ENCODE measurements around the gene CNTROB.
A peak's percentile ranks its signal among the peaks of the same experiment; 100 is the strongest.

The CNTROB gene

DNA sequence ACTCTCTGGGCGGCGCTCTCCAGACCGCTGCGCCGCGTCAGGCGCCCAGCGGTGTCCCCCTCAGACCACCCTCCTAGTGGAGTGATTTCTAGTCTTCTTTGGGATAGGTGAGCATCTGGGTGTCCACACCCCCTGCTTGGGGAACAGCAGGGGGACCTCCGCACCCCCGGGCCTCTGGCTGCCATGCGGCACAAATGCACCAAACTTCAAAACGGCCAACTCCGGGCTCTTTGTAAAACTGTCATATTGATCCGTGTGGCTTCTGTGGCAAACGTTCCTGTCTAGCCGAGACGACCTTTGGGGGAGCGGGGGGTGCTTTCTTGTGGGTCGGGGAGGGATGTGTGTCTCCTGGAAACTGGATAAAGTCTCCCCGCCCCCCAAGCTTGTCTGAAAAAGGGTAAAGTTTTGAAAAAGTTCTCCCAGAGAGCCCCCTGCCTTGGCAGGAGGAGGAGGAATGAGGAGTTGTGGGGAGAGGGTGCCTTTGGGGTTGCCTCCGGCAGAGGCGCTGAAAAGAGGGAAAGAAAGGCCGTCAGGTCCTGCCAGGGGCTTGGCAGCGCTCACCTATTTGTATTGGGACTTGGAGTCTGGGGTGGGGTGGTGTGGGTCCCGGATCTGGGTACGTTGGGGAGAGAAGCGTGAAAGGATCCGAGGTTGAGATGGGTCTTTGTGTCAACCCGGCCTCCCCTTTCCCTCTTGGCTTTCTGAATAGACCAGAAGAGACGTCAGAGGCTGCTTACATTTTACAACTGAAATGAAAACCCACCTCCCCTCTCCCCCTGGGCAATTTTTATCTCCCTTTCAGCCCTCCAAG lies 45.6 kb upstream of the CNTROB start (continued):
- TF ChIP-seq ZSCAN23 (tag by site-specific recombination; IDR thresholded peaks at IDR 0.05) (no peak), ZFP3 (tag by site-specific recombination; IDR thresholded peaks at IDR 0.05; ENCODE audit: low read depth) (no peak), KLF1 (tag by site-specific recombination; IDR thresholded peaks at IDR 0.05) (no peak), ZNF221 (tag by site-specific recombination; IDR thresholded peaks at IDR 0.05; ENCODE audit: borderline replicate concordance) (no peak), ZNF112 (tag by site-specific recombination; IDR thresholded peaks at IDR 0.05) (no peak), EGR2 (tag by site-specific recombination; IDR thresholded peaks at IDR 0.05; ENCODE audit: low read depth) (no peak), ZFP37 (tag by site-specific recombination; IDR thresholded peaks at IDR 0.05) (no peak), SCRT2 (tag by site-specific recombination; IDR thresholded peaks at IDR 0.05) (no peak), HOXA7 (CRISPR knock-in tag; IDR thresholded peaks at IDR 0.05; ENCODE audit: borderline replicate concordance) (no peak), ZNF501 (tag by site-specific recombination; IDR thresholded peaks at IDR 0.05) (no peak), ZNF169 (tag by site-specific recombination; IDR thresholded peaks at IDR 0.05) (no peak), SP3 (tag by site-specific recombination; IDR thresholded peaks at IDR 0.05) (peak; percentile 2; the same call in 1 of the 2 replicates), ZNF138 (tag by site-specific recombination; IDR thresholded peaks at IDR 0.05; ENCODE audit: borderline replicate concordance) (no peak), ZNF560 (tag by site-specific recombination; IDR thresholded peaks at IDR 0.05; ENCODE audit: borderline replicate concordance) (no peak), ZNF423 (tag by site-specific recombination; IDR thresholded peaks at IDR 0.05) (peak; percentile 97), GLIS1 (tag by site-specific recombination; IDR thresholded peaks at IDR 0.05) (peak; percentile 80)
- TF ChIP-seq, protein P1, sequence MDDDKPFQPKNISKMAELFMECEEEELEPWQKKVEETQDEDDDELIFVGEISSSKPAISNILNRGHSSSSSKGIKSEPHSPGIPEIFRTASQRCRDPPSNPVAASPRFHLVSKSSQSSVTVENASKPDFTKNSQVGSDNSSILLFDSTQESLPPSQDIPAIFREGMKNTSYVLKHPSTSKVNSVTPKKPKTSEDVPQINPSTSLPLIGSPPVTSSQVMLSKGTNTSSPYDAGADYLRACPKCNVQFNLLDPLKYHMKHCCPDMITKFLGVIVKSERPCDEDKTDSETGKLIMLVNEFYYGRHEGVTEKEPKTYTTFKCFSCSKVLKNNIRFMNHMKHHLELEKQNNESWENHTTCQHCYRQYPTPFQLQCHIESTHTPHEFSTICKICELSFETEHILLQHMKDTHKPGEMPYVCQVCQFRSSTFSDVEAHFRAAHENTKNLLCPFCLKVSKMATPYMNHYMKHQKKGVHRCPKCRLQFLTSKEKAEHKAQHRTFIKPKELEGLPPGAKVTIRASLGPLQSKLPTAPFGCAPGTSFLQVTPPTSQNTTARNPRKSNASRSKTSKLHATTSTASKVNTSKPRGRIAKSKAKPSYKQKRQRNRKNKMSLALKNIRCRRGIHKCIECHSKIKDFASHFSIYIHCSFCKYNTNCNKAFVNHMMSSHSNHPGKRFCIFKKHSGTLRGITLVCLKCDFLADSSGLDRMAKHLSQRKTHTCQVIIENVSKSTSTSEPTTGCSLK (tag by site-specific recombination; IDR thresholded peaks at IDR 0.05) = no peak
- TF ChIP-seq, protein P2, sequence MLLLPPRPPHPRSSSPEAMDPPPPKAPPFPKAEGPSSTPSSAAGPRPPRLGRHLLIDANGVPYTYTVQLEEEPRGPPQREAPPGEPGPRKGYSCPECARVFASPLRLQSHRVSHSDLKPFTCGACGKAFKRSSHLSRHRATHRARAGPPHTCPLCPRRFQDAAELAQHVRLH (tag by site-specific recombination; IDR thresholded peaks at IDR 0.05) = no peak
- TF ChIP-seq, protein P3, sequence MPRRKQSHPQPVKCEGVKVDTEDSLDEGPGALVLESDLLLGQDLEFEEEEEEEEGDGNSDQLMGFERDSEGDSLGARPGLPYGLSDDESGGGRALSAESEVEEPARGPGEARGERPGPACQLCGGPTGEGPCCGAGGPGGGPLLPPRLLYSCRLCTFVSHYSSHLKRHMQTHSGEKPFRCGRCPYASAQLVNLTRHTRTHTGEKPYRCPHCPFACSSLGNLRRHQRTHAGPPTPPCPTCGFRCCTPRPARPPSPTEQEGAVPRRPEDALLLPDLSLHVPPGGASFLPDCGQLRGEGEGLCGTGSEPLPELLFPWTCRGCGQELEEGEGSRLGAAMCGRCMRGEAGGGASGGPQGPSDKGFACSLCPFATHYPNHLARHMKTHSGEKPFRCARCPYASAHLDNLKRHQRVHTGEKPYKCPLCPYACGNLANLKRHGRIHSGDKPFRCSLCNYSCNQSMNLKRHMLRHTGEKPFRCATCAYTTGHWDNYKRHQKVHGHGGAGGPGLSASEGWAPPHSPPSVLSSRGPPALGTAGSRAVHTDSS (tag by site-specific recombination; IDR thresholded peaks at IDR 0.05) = no peak
- TF ChIP-seq, protein P4, sequence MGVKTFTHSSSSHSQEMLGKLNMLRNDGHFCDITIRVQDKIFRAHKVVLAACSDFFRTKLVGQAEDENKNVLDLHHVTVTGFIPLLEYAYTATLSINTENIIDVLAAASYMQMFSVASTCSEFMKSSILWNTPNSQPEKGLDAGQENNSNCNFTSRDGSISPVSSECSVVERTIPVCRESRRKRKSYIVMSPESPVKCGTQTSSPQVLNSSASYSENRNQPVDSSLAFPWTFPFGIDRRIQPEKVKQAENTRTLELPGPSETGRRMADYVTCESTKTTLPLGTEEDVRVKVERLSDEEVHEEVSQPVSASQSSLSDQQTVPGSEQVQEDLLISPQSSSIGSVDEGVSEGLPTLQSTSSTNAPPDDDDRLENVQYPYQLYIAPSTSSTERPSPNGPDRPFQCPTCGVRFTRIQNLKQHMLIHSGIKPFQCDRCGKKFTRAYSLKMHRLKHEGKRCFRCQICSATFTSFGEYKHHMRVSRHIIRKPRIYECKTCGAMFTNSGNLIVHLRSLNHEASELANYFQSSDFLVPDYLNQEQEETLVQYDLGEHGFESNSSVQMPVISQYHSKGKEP (tag by site-specific recombination; IDR thresholded peaks at IDR 0.05) = peak; percentile 69; the same call in 1 of the 2 replicates
- TF ChIP-seq, protein P5, sequence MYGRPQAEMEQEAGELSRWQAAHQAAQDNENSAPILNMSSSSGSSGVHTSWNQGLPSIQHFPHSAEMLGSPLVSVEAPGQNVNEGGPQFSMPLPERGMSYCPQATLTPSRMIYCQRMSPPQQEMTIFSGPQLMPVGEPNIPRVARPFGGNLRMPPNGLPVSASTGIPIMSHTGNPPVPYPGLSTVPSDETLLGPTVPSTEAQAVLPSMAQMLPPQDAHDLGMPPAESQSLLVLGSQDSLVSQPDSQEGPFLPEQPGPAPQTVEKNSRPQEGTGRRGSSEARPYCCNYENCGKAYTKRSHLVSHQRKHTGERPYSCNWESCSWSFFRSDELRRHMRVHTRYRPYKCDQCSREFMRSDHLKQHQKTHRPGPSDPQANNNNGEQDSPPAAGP (tag by site-specific recombination; IDR thresholded peaks at IDR 0.05) = no peak
- TF ChIP-seq, protein P6, sequence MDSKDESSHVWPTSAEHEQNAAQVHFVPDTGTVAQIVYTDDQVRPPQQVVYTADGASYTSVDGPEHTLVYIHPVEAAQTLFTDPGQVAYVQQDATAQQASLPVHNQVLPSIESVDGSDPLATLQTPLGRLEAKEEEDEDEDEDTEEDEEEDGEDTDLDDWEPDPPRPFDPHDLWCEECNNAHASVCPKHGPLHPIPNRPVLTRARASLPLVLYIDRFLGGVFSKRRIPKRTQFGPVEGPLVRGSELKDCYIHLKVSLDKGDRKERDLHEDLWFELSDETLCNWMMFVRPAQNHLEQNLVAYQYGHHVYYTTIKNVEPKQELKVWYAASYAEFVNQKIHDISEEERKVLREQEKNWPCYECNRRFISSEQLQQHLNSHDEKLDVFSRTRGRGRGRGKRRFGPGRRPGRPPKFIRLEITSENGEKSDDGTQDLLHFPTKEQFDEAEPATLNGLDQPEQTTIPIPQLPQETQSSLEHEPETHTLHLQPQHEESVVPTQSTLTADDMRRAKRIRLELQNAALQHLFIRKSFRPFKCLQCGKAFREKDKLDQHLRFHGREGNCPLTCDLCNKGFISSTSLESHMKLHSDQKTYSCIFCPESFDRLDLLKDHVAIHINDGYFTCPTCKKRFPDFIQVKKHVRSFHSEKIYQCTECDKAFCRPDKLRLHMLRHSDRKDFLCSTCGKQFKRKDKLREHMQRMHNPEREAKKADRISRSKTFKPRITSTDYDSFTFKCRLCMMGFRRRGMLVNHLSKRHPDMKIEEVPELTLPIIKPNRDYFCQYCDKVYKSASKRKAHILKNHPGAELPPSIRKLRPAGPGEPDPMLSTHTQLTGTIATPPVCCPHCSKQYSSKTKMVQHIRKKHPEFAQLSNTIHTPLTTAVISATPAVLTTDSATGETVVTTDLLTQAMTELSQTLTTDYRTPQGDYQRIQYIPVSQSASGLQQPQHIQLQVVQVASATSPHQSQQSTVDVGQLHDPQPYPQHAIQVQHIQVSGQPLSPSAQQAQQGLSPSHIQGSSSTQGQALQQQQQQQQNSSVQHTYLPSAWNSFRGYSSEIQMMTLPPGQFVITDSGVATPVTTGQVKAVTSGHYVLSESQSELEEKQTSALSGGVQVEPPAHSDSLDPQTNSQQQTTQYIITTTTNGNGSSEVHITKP (tag by site-specific recombination; IDR thresholded peaks at IDR 0.05) = peak; percentile 95
- TF ChIP-seq, protein P7, sequence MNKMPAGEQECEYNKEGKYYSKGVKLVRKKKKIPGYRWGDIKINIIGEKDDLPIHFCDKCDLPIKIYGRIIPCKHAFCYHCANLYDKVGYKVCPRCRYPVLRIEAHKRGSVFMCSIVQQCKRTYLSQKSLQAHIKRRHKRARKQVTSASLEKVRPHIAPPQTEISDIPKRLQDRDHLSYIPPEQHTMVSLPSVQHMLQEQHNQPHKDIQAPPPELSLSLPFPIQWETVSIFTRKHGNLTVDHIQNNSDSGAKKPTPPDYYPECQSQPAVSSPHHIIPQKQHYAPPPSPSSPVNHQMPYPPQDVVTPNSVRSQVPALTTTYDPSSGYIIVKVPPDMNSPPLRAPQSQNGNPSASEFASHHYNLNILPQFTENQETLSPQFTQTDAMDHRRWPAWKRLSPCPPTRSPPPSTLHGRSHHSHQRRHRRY (tag by site-specific recombination; IDR thresholded peaks at IDR 0.05) = no peak
- TF ChIP-seq, protein P8, sequence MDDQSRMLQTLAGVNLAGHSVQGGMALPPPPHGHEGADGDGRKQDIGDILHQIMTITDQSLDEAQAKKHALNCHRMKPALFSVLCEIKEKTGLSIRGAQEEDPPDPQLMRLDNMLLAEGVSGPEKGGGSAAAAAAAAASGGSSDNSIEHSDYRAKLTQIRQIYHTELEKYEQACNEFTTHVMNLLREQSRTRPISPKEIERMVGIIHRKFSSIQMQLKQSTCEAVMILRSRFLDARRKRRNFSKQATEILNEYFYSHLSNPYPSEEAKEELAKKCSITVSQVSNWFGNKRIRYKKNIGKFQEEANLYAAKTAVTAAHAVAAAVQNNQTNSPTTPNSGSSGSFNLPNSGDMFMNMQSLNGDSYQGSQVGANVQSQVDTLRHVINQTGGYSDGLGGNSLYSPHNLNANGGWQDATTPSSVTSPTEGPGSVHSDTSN (CRISPR knock-in tag; IDR thresholded peaks at IDR 0.05) = no peak

Measured in HEK293 (cell line).